Fibroblast of the aortic adventitia (primary cell): ENCODE measurements around the gene SH3RF3. TPM values are rescaled to one million over a fixed set of nuclear protein-coding genes. Genes with fewer than 3 reads are reported as not detected.

Source experiments
- DNase-seq: peaks from one replicate; pipeline ENCODE4 v3.0.0-alpha.2; 2010; ENCODE audit warnings: low read depth
- H3K4me3 ChIP-seq: 2 replicates; pipeline ENCODE4 v1.5.1; 2011; ENCODE audit warnings: low read depth, mild to moderate bottlenecking, control low read depth, low read length, moderate library complexity
- total RNA-seq: library from RNA; depleted of rRNA; stranded (reverse); fragments of >200 nt; gene quantifications from 2 replicates; pipeline ENCODE4 v1.2.3, GENCODE V29; 2012; ENCODE audit warnings: low replicate concordance
- TF ChIP-seq, protein P1 (sequence below): IDR thresholded peaks from 2 replicates; pipeline ENCODE4 v1.5.1; 2011; ENCODE audit warnings: mild to moderate bottlenecking, low read length, control low read depth, inconsistent platforms; ENCODE audit not compliant: insufficient read depth

The SH3RF3 gene
- total RNA-seq, 1 donor: 8.4 TPM

GRCh38 chr2:109234355-109234754, 105.3 kb downstream of the SH3RF3 start:
- DNase-seq: no peak
- no peak overlapping the region for H3K4me3 ChIP-seq
- TF ChIP-seq, protein P1, sequence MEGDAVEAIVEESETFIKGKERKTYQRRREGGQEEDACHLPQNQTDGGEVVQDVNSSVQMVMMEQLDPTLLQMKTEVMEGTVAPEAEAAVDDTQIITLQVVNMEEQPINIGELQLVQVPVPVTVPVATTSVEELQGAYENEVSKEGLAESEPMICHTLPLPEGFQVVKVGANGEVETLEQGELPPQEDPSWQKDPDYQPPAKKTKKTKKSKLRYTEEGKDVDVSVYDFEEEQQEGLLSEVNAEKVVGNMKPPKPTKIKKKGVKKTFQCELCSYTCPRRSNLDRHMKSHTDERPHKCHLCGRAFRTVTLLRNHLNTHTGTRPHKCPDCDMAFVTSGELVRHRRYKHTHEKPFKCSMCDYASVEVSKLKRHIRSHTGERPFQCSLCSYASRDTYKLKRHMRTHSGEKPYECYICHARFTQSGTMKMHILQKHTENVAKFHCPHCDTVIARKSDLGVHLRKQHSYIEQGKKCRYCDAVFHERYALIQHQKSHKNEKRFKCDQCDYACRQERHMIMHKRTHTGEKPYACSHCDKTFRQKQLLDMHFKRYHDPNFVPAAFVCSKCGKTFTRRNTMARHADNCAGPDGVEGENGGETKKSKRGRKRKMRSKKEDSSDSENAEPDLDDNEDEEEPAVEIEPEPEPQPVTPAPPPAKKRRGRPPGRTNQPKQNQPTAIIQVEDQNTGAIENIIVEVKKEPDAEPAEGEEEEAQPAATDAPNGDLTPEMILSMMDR: no peak

GRCh38 chr2:109236147-109236546, 107.1 kb downstream of the SH3RF3 start:
- H3K4me3 ChIP-seq: no peak overlapping the region
- DNase-seq: no peak
- TF ChIP-seq, protein P1: no peak

- TF ChIP-seq, protein P1: no peak
- DNase-seq: no peak
- H3K4me3 ChIP-seq: no peak overlapping the region
Observed at GRCh38 chr2:109237792-109238191, 108.8 kb downstream of the SH3RF3 start.

DNA sequence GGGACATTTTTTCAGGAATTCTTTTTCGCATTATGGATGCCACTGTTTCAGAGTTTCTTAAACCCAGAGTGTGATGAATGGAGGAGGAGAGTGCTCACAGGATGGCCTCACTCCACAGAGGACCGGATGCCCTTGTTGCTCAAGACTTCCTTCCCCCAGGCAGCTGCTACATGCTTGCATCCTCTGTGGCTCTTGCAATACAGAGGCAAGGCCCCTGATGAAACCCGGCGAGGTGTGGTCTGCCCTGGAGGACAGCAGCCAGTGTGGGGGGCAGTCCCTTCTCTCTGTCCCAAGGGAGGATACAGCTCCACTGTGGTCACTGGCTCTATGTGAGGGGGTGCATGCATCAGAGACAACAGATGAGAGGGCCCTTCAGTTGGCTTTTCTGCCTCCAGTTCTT, 109.6 kb downstream of the SH3RF3 start:
- DNase-seq: peak; percentile 92
- TF ChIP-seq, protein P1: no peak

GRCh38 chr2:109239720-109240119, 110.7 kb downstream of the SH3RF3 start:
- peak; percentile 39 for DNase-seq
- no peak overlapping the region for H3K4me3 ChIP-seq
- TF ChIP-seq, protein P1: no peak

More for the DNA sequence above, 109.6 kb downstream of the SH3RF3 start:
- no peak overlapping the region for H3K4me3 ChIP-seq

DNA sequence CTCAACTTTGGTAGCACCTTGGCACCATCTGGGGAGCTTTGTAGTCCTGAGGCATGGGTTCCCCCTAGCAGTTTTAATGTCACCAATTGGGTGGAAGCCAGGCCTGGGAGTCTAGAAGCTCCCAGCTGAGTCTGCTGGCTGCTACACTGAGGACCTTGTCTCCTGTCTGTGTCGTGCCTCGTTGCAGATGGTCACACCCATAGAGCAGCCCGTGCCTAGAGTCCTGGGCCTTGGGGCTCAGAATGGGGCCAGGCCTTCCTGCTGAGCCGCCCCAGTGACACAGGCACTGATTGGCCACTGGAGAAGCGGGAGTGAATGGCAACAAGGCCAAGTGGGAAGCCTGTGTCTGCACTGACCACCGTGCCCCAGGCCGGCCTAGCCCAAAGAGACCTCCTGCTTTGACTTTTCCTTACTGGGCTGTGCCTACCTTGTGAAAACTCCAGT, 113.2 kb downstream of the SH3RF3 start:
- no peak overlapping the region for H3K4me3 ChIP-seq
- TF ChIP-seq, protein P1: no peak
- no peak for DNase-seq
